Chondrocyte (in vitro differentiated cells): ENCODE results near the gene PARN. TPM values are rescaled to one million over a fixed set of nuclear protein-coding genes. Genes with fewer than 3 reads are reported as not detected.
"Not testable (repeated sequence)": the region's sequence is repeated elsewhere in the genome, so short reads cannot be mapped to it uniquely, and the experiment has no call there.

ENCODE experiments used
- DNase-seq: peaks from one replicate; pipeline ENCODE4 v3.0.0; 2021; ENCODE audit warnings: mixed read lengths, low spot score
- H3K27ac Mint-ChIP-seq: one replicate; pipeline ENCODE4 v1.8.0; 2021; ENCODE audit warnings: mild to moderate bottlenecking, moderate library complexity, mixed read lengths; ENCODE audit not compliant: unreplicated experiment
- H3K27me3 Mint-ChIP-seq: 2 replicates; pipeline ENCODE4 v1.8.0; 2021; ENCODE audit warnings: low read depth, mixed read lengths
- H3K36me3 Mint-ChIP-seq: 2 replicates; pipeline ENCODE4 v1.8.0; 2021; ENCODE audit warnings: low read depth, mixed read lengths
- H3K4me1 Mint-ChIP-seq: 2 replicates; pipeline ENCODE4 v1.8.0; 2021; ENCODE audit warnings: low read depth, mild to moderate bottlenecking, mixed read lengths
- H3K4me3 Mint-ChIP-seq: one replicate; pipeline ENCODE4 v1.8.0; 2021; ENCODE audit warnings: mild to moderate bottlenecking, moderate library complexity, mixed read lengths; ENCODE audit not compliant: unreplicated experiment
- H3K9me3 Mint-ChIP-seq: 2 replicates; pipeline ENCODE4 v1.8.0; 2021; ENCODE audit warnings: low read depth, mixed read lengths
- CTCF ChIP-seq: fragments of 200-600 bp; sonication (generic); IDR thresholded peaks from 2 replicates; pipeline ENCODE4 v1.5.0; 2021; ENCODE audit warnings: antibody characterized with exemption, mild to moderate bottlenecking, moderate library complexity
- total RNA-seq: library from RNA; stranded (reverse); gene quantifications from 3 replicates; pipeline ENCODE4 v1.2.1, GENCODE V29; 2021

The PARN gene
- total RNA-seq, 1 donor from 2014 or later: 24.1 TPM

- Mint-ChIP-seq H3K36me3 (peaks cover 5% of the 10 kb centered on the region), H3K27me3 (no peaks in the 10 kb centered on the region), H3K27ac (no peak overlapping the region), H3K4me3 (no peak overlapping the region), H3K9me3 (no peaks in the 10 kb centered on the region), H3K4me1 (peaks cover 19% of the 10 kb centered on the region)
- peak; percentile 21 for TF ChIP-seq CTCF
- DNase-seq: no peak
These were observed 184.9 kb downstream of the PARN start for GRCh38 chr16:14444979-14445810.

GRCh38 chr16:14441533-14441932 lies 188.5 kb downstream of the PARN start:
- not testable (repeated sequence) for H3K27me3 Mint-ChIP-seq, H3K27ac Mint-ChIP-seq, DNase-seq, H3K4me3 Mint-ChIP-seq, H3K9me3 Mint-ChIP-seq, H3K4me1 Mint-ChIP-seq, H3K36me3 Mint-ChIP-seq

GRCh38 chr16:14438256-14438655 lies 191.8 kb downstream of the PARN start:
- Mint-ChIP-seq H3K27ac (no peak overlapping the region), H3K36me3 (no peaks in the 10 kb centered on the region), H3K4me3 (no peak overlapping the region), H3K27me3 (no peaks in the 10 kb centered on the region), H3K4me1 (peaks cover 28% of the 10 kb centered on the region), H3K9me3 (no peaks in the 10 kb centered on the region)
- DNase-seq: no peak
- no peak for TF ChIP-seq CTCF

- peaks cover 1% of the 10 kb centered on the region for H3K36me3 Mint-ChIP-seq
- no peak for DNase-seq
- TF ChIP-seq CTCF: no peak
- no peak overlapping the region for H3K4me3 Mint-ChIP-seq
- H3K27me3 Mint-ChIP-seq: no peaks in the 10 kb centered on the region
- H3K4me1 Mint-ChIP-seq: peaks cover 28% of the 10 kb centered on the region
- peaks cover 2% of the 10 kb centered on the region for H3K9me3 Mint-ChIP-seq
- H3K27ac Mint-ChIP-seq: no peak overlapping the region
These were observed 192.6 kb downstream of the PARN start for GRCh38 chr16:14437426-14437825.

- peak overlapping the region; percentile 33 for H3K27ac Mint-ChIP-seq
- TF ChIP-seq CTCF: no peak
These were observed 193.6 kb downstream of the PARN start for GRCh38 chr16:14436401-14436955.

More at GRCh38 chr16:14436401-14436955, 193.6 kb downstream of the PARN start:
- no peaks in the 10 kb centered on the region for H3K27me3 Mint-ChIP-seq
- peak overlapping the region; percentile 15 for H3K4me3 Mint-ChIP-seq
- DNase-seq: no peak
- peaks cover 6% of the 10 kb centered on the region for H3K9me3 Mint-ChIP-seq
- peaks cover 28% of the 10 kb centered on the region for H3K4me1 Mint-ChIP-seq
- H3K36me3 Mint-ChIP-seq: peaks cover 6% of the 10 kb centered on the region
